HEK293 (cell line): ENCODE data around the gene COX7B2.

Experiments used
- CTCF ChIA-PET: fragments of 350-600 bp; formaldehyde crosslinking; extraction: SDS; loops from one replicate; lab custom pipeline; 2021; ENCODE audit warnings: antibody characterized with exemption; lab: Yijun Ruan, JAX
- POLR2A ChIA-PET: fragments of 300-600 bp; formaldehyde crosslinking; extraction: SDS; loops from one replicate; lab custom pipeline; 2020; ENCODE audit warnings: antibody characterized with exemption, inconsistent platforms; lab: Yijun Ruan, JAX
- H3K27ac ChIP-seq: fragments of 200-500 bp; sonication (Bioruptor generic); 2 replicates; pipeline ENCODE4 v1.5.1; 2014; ENCODE audit warnings: low read depth, low read length, control low read depth, inconsistent platforms; ENCODE audit errors: extremely low read depth
- H3K36me3 ChIP-seq, 2 experiments: fragments of 200-500 bp in 1 of 2; sonication (Bioruptor generic) in 1 of 2; 1 replicate in 1 of 2; 2 replicates in 1 of 2; pipeline ENCODE4 v1.5.1; 2014 to 2017; ENCODE audit warnings: inconsistent platforms in 2 of 2, low read length in 2 of 2; ENCODE audit not compliant: control insufficient read depth in 2 of 2, insufficient read depth in 1 of 2
- H3K4me1 ChIP-seq: fragments of 200-500 bp; sonication (Bioruptor generic); 2 replicates; pipeline ENCODE4 v1.5.1; 2014; ENCODE audit warnings: mild to moderate bottlenecking, low read length, inconsistent platforms; ENCODE audit not compliant: control insufficient read depth, insufficient read depth
- H3K4me3 ChIP-seq: 2 replicates; pipeline ENCODE4 v1.5.1; 2011; ENCODE audit warnings: low read depth, mild to moderate bottlenecking, control low read depth, low read length, moderate library complexity
- H3K9me3 ChIP-seq: fragments of 200-500 bp; sonication (Bioruptor generic); 2 replicates; pipeline ENCODE4 v1.5.1; 2014; ENCODE audit warnings: low read depth, low read length, inconsistent platforms; ENCODE audit not compliant: control insufficient read depth, insufficient read depth
- BCL11A ChIP-seq: fragments of 450-650 bp; formaldehyde crosslinking; IDR thresholded peaks from 2 replicates; pipeline ENCODE4 v1.5.1; 2016; ENCODE audit warnings: low read depth, missing biosample characterization, missing genetic modification characterization
- CTCF ChIP-seq: fragments of 450-650 bp; formaldehyde crosslinking; IDR thresholded peaks from 2 replicates; pipeline ENCODE4 v1.5.1; 2016; ENCODE audit warnings: missing biosample characterization, missing genetic modification characterization
- FEZF1 ChIP-seq: fragments of 450-650 bp; formaldehyde crosslinking; IDR thresholded peaks from 2 replicates; pipeline ENCODE4 v1.5.1; 2016; ENCODE audit warnings: missing biosample characterization, missing genetic modification characterization
- GLI4 ChIP-seq: fragments of 450-650 bp; formaldehyde crosslinking; IDR thresholded peaks from 2 replicates; pipeline ENCODE4 v1.5.1; 2016; ENCODE audit warnings: missing biosample characterization, missing genetic modification characterization
- GLIS1 ChIP-seq: fragments of 450-650 bp; formaldehyde crosslinking; IDR thresholded peaks from 2 replicates; pipeline ENCODE4 v1.5.1; 2016; ENCODE audit warnings: missing biosample characterization, missing genetic modification characterization
- GLIS2 ChIP-seq: fragments of 450-650 bp; formaldehyde crosslinking; IDR thresholded peaks from 2 replicates; pipeline ENCODE4 v1.5.1; 2016; ENCODE audit warnings: missing biosample characterization, missing genetic modification characterization
- HOXA7 ChIP-seq: sonication (generic); formaldehyde crosslinking; IDR thresholded peaks from 2 replicates; pipeline ENCODE4 v1.8.1; 2022; ENCODE audit warnings: missing genetic modification reagents, borderline replicate concordance
- INSM2 ChIP-seq: fragments of 450-650 bp; formaldehyde crosslinking; IDR thresholded peaks from 2 replicates; pipeline ENCODE4 v1.5.1; 2016; ENCODE audit warnings: missing biosample characterization, missing genetic modification characterization
- KLF7 ChIP-seq: fragments of 450-650 bp; formaldehyde crosslinking; IDR thresholded peaks from 2 replicates; pipeline ENCODE4 v1.5.1; 2016; ENCODE audit warnings: missing biosample characterization, missing genetic modification characterization, borderline replicate concordance
- OVOL3 ChIP-seq: fragments of 450-650 bp; formaldehyde crosslinking; IDR thresholded peaks from 2 replicates; pipeline ENCODE4 v1.5.1; 2016; ENCODE audit warnings: missing biosample characterization, missing genetic modification characterization
- PRDM1 ChIP-seq: fragments of 450-650 bp; formaldehyde crosslinking; IDR thresholded peaks from 2 replicates; pipeline ENCODE4; 2016; ENCODE audit warnings: missing biosample characterization, missing genetic modification characterization
- PRDM6 ChIP-seq: fragments of 450-650 bp; formaldehyde crosslinking; IDR thresholded peaks from 2 replicates; pipeline ENCODE4 v1.5.1; 2017; ENCODE audit warnings: missing biosample characterization, missing genetic modification characterization
- ZBTB17 ChIP-seq: fragments of 450-650 bp; formaldehyde crosslinking; IDR thresholded peaks from 2 replicates; pipeline ENCODE4 v1.5.1; 2016; ENCODE audit warnings: missing biosample characterization, missing genetic modification characterization
- ZBTB21 ChIP-seq: fragments of 450-650 bp; formaldehyde crosslinking; IDR thresholded peaks from 2 replicates; pipeline ENCODE4 v1.5.1; 2017; ENCODE audit warnings: missing biosample characterization, missing genetic modification characterization
- ZBTB44 ChIP-seq: fragments of 450-650 bp; IDR thresholded peaks from 2 replicates; pipeline ENCODE4 v1.5.1; 2018; ENCODE audit warnings: missing biosample characterization, mild to moderate bottlenecking, missing genetic modification characterization
- ZBTB49 ChIP-seq: fragments of 450-650 bp; formaldehyde crosslinking; IDR thresholded peaks from 2 replicates; pipeline ENCODE4 v1.5.1; 2016; ENCODE audit warnings: missing biosample characterization, missing genetic modification characterization, low read depth
- ZNF132 ChIP-seq: fragments of 450-650 bp; formaldehyde crosslinking; IDR thresholded peaks from 2 replicates; pipeline ENCODE4 v1.5.1; 2017; ENCODE audit warnings: missing biosample characterization, missing genetic modification characterization, borderline replicate concordance
- ZNF138 ChIP-seq: fragments of 450-650 bp; formaldehyde crosslinking; IDR thresholded peaks from 2 replicates; pipeline ENCODE4 v1.5.1; 2016; ENCODE audit warnings: missing biosample characterization, missing genetic modification characterization, borderline replicate concordance
- ZNF16 ChIP-seq: fragments of 450-650 bp; formaldehyde crosslinking; IDR thresholded peaks from 2 replicates; pipeline ENCODE4 v1.5.1; 2016; ENCODE audit warnings: low read depth, missing biosample characterization, missing genetic modification characterization
- ZNF223 ChIP-seq: fragments of 450-650 bp; formaldehyde crosslinking; IDR thresholded peaks from 2 replicates; pipeline ENCODE4 v1.5.1; 2016; ENCODE audit warnings: missing biosample characterization, missing genetic modification characterization
- ZNF302 ChIP-seq: fragments of 450-650 bp; formaldehyde crosslinking; IDR thresholded peaks from 2 replicates; pipeline ENCODE4 v1.5.1; 2016; ENCODE audit warnings: missing biosample characterization, missing genetic modification characterization, low read depth
- ZNF549 ChIP-seq: fragments of 450-650 bp; IDR thresholded peaks from 2 replicates; pipeline ENCODE4 v1.5.1; 2018; ENCODE audit warnings: missing biosample characterization, missing genetic modification characterization, mild to moderate bottlenecking, inconsistent platforms, moderate library complexity
- ZNF555 ChIP-seq: fragments of 450-650 bp; formaldehyde crosslinking; conservative IDR thresholded peaks from 2 replicates; pipeline ENCODE4 v1.5.1; 2017; ENCODE audit warnings: missing biosample characterization, mild to moderate bottlenecking, missing genetic modification characterization, inconsistent platforms
- ZNF558 ChIP-seq: fragments of 450-650 bp; formaldehyde crosslinking; IDR thresholded peaks from 2 replicates; pipeline ENCODE4 v1.5.1; 2016; ENCODE audit warnings: missing biosample characterization, missing genetic modification characterization
- ZNF660 ChIP-seq: fragments of 450-650 bp; IDR thresholded peaks from 2 replicates; pipeline ENCODE4 v1.5.1; 2018; ENCODE audit warnings: missing biosample characterization, mild to moderate bottlenecking, missing genetic modification characterization
- ZNF76 ChIP-seq: fragments of 450-650 bp; formaldehyde crosslinking; IDR thresholded peaks from 2 replicates; pipeline ENCODE4; 2016; ENCODE audit warnings: low read depth, missing biosample characterization, missing genetic modification characterization, borderline replicate concordance
- ZNF843 ChIP-seq: fragments of 450-650 bp; formaldehyde crosslinking; IDR thresholded peaks from 2 replicates; pipeline ENCODE4 v1.5.1; 2016; ENCODE audit warnings: missing biosample characterization, missing genetic modification characterization

COX7B2 gene

GRCh38 chr4:46927201-46927600 lies 18.2 kb upstream of the COX7B2 start:
- H3K4me1 ChIP-seq = no peaks in the 10 kb centered on the region
- no peak overlapping the region for H3K27ac ChIP-seq
- POLR2A ChIA-PET = no interaction called here
- CTCF ChIA-PET = interaction anchor here (1.4 kb wide), 1 partner anchor 10 kb away, joined by 3 read pairs; no protein-coding TSS in a partner anchor
- H3K36me3 ChIP-seq = no peaks in the 10 kb centered on the region
- no peaks in the 10 kb centered on the region for H3K9me3 ChIP-seq
- TF ChIP-seq OVOL3 (tag by site-specific recombination) (no peak), INSM2 (no peak), ZNF549 (no peak), ZNF76 (no peak), GLIS2 (no peak), GLIS1 (tag by site-specific recombination) (no peak), HOXA7 (no peak), PRDM1 (no peak), FEZF1 (tag by site-specific recombination) (no peak), ZBTB44 (tag by site-specific recombination) (no peak), CTCF (tag by site-specific recombination) (no peak), ZNF558 (tag by site-specific recombination) (no peak), ZNF555 (tag by site-specific recombination) (no peak), ZNF138 (no peak), GLI4 (tag by site-specific recombination) (no peak), ZNF223 (tag by site-specific recombination) (no peak), ZNF660 (no peak), ZNF16 (tag by site-specific recombination) (no peak)
- H3K4me3 ChIP-seq = no peak overlapping the region

GRCh38 chr4:46924789-46925529 lies 15.9 kb upstream of the COX7B2 start:
- CTCF ChIA-PET = no interaction called here
- no peak for TF ChIP-seq KLF7 (tag by site-specific recombination)
- TF ChIP-seq ZBTB21 (tag by site-specific recombination) = no peak
- no peak for TF ChIP-seq ZBTB49 (tag by site-specific recombination)
- TF ChIP-seq ZNF843 = no peak
- no peak for TF ChIP-seq ZBTB17 (tag by site-specific recombination)
- TF ChIP-seq ZNF555 (tag by site-specific recombination) = no peak
- no peak for TF ChIP-seq BCL11A (tag by site-specific recombination)
- no peak for TF ChIP-seq ZNF302
- no peak for TF ChIP-seq ZNF132
- no peak for TF ChIP-seq PRDM6 (tag by site-specific recombination)

More at GRCh38 chr4:46924789-46925529, 15.9 kb upstream of the COX7B2 start:
- H3K27ac ChIP-seq = no peak overlapping the region
- no peaks in the 10 kb centered on the region for H3K36me3 ChIP-seq
- POLR2A ChIA-PET = no interaction called here
- H3K4me3 ChIP-seq = no peak overlapping the region
- no peaks in the 10 kb centered on the region for H3K9me3 ChIP-seq
- H3K4me1 ChIP-seq = no peaks in the 10 kb centered on the region
